Bone marrow (tissue), 2 donors: ENCODE measurements around the gene TLR3.
A peak's percentile ranks its signal among the peaks of the same experiment; 100 is the strongest.
"Not testable (repeated sequence)": the region's sequence is repeated elsewhere in the genome, so short reads cannot be mapped to it uniquely, and the experiment has no call there.

Source experiments
- DNase-seq, 2 donors: peaks; one replicate each; lab custom pipeline; 2025; lab: John Stamatoyannopoulos, UW

TLR3 gene

DNA sequence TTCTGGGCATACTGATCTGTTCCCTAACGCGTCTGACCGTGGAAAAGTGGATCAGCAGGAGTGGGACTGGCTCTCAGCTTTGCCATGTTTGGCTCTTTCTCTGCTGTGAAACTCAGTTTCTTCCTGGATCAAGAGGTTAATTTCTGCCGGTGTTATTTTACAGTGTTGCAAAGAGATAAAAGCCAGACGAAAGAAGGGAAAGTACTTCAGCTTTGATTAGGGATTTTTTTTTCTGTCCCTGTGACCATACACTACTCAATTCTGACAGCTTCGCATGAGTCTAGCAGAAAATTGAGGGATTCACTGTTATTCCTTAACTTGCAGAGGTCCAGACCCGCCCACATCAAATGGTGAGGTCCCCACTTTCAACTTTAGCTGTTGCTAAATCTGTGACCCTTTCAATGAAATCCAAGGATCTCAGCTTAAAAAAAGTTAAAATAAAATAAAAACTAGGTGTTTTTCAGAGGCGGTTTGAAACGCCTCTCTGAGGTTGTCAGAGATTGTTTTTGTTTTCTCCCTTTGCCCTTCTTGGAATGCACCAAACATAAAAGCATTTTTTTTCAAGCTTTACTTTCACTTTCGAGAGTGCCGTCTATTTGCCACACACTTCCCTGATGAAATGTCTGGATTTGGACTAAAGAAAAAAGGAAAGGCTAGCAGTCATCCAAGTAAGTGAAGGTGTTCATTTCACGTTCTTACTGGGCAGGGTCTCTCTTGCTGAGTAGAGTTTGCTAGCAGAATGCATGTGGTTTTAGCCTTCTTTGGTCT, at the start of gene TLR3:
Gene TLR3 (plus strand): TSS at position 576 of the 768 bp plus-strand sequence. CDS start 7,464 bp downstream, outside the sequence.
- DNase-seq = peak in 1 of 2 donors; percentile 37

DNA sequence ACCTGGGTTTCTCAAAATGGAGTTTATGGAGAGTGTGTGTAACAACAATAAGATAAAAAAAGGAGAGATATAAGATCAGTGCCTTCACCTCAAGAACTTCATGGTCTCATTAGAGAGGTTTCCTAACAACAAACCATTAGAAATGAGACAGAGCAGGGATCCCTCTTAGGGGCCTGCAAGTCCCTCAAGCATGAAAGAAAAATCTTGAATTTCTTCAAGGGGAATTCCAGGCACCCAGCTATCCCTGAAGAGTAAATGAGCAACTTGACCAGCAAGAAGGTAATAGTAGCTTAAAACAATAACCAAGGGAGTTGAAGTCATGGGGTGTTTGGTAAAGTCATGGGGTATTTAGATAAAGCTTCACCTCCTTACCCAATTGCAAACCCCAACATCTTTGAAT, 49.7 kb upstream of the TLR3 start:
- DNase-seq = no peak

DNA sequence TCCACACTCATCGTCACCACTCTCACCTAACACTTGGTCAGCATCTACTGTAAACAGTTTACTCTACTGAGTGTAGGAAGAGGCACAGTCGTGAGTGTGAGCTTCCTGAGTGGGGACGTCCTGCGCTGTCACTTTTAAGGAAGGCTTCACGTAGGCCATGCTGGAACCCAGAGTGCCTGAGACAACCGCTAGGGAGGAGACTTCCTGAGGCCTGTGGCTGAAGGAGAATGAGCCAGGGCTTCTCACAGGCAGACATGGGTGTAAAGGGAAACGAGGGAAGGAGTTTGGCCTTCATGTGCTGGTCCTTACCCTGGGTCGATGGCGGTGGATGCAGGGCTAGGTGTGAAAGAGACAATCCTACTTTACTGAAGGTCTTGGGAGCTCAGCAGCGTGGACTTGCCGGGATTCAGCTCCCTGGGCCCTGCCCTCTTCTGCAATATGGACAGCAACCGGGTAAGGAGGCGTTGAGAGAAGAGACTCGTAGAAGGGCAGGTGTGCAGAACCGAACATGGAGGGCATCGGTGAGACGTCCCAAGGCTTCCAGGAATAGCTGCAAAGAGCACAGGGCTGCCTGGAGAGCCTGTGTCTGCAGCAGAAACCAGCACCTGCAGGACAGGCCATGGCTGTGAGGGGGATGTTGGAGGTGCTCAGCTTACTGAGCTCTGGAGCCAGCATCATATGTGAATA, 48.7 kb upstream of the TLR3 start:
- no peak for DNase-seq

DNA sequence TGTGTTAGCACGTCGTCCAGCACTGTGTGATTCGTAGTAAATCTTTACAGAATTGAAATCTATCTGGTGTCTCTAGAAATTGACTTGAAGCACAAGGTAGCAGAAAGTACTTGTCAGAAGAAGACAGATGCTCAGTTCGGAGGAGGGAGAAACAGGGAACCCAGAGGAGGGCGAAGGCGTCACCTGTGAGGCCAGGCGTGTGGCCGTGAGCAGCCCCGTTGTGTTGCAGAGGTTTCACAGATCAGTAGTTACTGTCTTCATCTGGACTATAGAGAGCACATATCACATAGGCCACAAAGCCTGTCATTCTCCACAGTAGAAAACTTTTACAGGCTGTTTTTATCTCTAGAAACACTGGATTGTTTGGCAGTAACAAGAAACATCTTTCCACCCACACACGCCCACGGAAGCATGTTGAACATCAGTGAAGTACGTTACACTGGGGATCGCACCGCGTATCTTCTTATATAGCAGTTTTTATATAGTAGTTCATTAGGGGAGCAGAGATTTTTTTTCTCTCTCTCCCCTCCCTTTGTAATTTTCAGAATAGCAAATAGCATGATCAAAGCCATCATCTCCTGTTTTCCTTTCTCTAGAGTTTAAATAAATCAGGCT, 48.1 kb upstream of the TLR3 start:
- DNase-seq = no peak

DNA sequence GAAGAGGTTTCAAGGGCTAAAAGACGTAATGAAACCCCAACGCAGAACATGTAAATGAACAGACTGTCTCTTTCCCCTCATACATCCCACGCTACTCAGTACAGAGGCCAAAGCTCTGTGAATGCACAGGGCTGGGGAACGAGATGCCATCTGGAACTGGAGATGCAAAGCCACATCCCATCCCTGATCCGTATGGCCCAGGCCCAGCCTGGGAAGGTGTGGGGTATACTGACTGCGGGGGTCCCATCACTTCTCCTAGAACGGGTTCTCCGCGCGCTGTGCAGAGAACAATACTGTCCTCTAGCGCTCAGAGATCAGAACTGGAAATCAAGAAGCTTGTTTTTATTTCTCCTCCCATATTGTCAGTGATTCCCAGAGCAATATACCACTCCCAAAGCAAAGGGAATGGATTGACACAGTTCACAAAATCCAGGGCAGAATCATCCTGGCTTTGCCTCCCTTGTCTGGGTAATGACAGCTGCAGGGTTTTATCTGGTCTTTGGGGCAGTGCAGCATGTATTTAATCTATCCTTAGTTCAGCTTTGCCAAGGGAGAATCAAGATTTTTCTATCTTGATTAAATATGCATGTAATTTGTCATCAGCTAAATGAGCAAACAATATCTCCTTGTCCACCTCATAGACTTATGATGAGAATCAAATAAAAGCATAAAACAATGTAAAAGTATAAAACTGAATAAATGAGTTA, 47.3 kb upstream of the TLR3 start:
- DNase-seq = no peak

DNA sequence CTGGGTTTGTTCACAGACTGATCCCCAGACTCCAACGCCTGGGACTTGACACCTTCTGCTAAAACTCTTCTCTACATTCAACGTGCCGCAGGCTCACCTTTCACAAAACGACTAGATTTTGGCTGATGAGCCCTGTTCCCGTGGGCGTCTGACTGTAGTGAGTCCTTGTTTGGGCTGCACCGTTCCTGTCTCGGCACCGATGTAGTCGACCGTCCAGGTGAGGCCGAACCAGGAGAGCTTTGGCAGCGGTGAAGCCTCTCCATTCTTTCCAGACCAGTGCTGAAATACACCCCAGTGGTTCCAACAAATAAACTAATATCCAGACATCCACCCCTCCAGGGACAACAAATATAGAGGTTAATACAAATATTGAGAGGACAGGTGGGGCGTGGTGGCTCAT, 45.0 kb upstream of the TLR3 start:
- no peak for DNase-seq

DNA sequence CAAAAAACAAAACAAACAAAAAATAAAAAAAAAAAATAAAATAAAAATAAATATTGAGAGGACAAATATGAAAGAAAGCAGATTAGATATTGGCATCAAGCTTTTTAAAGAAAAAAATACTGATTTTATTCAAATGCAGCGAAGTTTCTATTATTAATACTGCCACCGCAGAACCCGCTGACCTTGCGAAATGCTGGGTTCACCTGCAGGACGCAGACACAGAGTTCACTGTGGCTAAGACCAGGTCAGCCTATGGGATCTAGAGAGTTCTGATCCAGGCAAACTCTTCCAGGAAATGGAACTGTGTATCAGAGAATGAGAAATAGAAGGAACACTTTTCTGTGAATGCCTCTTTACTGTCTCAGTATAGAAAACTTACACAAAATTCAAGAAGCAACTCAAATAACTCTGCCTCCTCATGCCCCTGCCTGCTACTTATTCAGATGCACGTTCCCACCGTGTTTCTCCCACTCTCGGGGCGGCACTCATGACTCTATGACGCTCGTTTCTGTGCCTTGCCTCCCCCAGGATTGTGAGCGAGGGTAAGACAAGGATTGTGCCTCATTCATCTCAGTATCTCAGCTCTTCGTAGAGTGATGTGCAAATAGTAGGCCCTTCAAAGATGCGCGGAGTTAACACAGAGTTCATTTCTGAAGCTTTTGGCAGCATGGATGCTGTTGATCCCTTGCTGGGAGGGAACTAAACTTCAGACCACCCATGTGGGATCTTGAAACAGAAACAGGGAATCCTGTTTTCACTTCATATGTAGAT, 44.1 kb upstream of the TLR3 start:
- no peak for DNase-seq

DNA sequence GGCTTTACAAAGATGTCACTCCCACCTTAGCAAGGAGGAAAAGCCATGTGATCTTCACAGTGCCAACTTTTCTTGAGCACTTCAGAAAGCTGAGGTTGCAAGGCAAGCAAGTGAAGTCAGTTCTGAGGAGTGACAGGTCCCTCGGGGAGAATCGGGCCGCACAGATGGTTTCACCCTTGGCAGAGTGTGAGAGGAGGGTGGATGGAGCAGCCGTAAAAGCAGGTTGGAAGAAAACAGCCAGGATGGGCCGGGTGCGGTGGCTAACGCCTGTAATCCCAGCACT, 43.6 kb upstream of the TLR3 start:
- DNase-seq = no peak

DNA sequence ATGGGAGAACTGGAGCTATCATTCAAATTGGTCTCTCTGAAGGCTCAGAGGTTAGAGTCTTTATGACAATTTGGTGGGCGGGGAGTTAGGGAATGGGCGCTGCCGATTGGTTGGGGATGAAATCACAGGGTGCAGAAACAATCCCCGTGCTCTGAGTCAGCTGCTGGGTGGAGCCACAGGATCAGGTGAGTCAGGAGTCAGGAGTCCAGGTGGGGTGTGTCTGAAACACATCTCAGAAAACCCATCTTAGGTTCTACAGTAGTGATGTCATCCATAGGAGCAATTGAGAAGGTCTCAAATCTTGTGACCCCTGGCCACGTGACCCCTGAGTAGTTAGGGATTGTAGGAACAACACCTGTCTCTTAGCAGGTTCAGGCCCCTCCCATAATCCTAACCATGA, 41.6 kb upstream of the TLR3 start:
- no peak for DNase-seq

DNA sequence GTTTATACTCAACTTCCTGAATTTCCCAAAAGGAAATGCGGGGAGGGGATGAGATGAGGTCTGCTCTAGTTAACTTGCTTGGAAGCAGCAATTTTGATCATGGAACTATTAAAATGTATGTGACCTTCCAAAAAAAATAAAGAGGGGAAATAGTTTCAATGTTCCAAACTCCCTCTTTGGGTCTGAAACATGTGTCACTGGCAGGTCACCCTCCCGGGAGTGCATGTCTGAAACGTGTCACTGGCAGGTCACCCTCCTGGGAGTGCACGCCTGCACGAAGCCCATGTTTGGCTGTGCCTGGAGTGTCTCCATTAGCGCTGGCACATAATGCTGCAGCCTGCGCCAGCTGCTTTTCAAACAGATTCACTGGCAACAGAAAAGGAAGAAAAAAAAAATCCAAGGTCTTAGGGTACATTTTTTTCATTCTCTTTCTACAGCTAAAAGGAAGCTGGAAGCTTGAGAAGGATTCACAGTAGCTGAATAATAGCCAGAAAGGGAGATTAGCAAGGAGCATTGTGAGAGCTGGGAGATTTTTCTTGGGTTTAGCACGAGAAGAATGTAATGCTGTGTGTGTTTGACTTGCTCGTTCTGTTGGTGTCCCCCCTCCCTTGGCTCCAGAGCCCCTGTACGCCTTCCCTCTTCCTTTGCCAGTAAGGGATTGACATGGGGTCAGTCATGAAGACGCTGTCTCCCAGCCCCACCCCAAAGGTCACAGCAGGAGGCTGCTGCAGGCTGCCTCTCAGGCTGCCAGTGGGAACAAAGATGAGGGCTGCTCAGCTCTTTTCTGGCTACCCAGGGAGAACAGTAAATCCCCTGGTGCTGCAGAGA, 39.2 kb upstream of the TLR3 start:
- DNase-seq = no peak

DNA sequence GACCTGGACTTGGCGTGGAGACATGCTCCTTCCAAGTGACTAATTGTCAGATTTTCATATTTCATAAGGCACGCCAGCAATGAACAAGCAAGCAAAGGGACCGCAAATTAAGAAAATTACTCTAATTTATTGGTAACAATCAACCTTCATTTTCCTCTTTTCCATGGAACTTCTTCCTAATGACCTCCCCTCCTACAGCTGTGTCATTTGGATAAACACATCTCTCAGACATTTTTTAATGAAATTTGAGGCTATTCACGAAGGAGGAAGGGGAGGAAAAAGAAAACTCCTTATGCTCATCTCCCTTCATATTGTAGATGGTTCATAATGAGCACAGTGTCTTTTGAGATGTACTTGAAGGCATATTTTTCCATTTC, 38.6 kb upstream of the TLR3 start:
- no peak for DNase-seq

DNA sequence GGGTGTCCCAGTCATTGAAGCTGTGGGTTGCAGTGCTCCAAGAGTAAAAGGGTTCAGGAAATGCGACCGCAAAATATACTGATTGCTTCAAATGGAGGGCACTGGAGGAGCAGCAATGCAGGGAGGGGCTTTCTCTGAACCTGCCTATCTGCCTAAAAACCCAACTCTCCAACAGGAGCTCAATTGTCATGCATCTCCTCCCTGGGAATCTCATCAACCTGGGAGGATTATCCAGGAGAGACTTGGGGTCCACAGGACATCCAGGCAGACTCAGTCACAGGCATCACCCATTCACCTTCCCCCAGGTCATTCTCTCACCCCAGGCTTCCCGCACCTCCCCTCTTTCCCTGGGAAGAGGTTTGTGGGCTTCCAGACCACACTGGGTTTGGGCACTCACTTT, 38.2 kb upstream of the TLR3 start:
- no peak for DNase-seq

DNA sequence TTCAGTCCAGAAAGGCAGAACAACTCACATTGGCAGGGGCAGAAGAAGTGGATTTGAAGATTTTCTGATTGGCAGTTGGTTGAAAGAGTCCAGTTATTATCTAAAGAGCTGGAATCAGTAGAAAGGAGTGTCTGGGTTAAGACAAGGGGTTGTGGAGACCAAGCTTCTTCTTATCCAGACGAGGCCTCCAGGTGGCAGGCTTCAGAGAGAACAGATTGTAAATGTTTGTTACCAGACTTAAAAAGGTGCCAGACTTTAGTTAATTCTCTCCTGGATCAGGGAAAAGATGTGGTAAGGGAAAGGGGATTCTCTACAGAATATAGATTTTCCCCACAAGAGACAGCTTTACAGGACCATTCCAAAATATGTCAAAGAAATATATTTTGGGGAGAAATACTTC, 36.7 kb upstream of the TLR3 start:
- no peak for DNase-seq

DNA sequence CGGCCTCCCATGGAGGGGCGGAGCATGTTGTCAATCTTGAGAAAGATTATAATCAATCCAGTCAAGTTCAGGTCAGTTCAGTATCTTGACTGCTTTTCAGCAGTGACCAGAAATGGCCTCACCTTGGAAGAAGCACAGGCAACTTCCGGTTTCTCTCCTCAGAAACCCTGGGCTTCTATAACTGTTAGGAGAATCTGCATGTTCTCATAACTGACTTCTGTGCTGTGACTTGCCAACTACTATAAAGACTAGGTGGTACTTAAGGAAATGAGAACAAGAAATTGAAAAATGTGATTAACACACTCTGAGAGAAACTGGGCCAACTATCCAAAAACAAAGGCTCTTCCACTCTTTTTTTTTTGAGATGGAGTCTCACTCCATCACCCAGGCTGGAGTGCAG, 35.9 kb upstream of the TLR3 start:
- no peak for DNase-seq

DNA sequence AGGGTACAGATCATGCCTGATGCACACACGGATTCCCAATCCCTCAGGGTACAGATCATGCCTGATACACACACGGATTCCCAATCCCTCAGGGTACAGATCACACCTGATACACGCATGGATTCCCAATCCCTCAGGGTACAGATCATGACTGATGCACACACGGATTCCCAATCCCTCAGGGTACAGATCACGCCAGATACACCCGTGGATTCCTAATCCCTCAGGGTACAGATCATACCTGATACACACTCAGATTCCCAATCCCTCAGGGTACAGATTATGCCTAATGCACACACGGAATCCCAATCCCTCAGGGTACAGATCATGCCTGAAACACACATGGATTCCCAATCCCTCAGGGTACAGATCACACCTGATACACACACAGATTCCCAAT, 34.3 kb upstream of the TLR3 start:
- DNase-seq = not testable (repeated sequence)

DNA sequence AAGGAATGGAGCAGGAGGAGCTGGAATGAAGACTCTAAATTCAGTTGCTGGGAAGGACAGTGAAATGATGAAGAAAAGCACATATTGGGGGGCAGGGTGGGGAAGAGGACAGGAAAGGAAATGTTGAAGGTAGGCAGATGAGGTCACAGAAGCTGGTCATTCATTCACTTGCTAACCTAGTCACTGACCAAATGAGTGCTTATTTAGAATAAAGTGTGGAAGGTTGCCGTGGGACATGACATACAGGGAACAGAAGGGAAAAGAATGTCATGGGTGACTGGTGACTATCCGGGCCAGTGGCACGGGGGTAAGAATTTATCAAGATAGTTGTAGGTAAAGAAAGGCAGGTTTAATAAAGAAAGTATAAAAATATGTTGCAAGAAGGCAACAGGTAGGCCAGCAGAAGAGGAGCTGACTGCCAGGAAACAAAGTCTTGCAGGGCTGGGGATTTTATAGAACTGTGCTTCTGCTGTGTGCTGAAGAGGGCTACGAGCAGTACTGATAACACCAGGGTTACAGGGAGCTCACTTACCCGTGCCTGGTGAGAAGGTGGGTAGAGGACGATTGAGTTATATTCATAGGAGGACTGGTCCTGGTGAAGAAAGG, 31.9 kb upstream of the TLR3 start:
- DNase-seq = no peak

DNA sequence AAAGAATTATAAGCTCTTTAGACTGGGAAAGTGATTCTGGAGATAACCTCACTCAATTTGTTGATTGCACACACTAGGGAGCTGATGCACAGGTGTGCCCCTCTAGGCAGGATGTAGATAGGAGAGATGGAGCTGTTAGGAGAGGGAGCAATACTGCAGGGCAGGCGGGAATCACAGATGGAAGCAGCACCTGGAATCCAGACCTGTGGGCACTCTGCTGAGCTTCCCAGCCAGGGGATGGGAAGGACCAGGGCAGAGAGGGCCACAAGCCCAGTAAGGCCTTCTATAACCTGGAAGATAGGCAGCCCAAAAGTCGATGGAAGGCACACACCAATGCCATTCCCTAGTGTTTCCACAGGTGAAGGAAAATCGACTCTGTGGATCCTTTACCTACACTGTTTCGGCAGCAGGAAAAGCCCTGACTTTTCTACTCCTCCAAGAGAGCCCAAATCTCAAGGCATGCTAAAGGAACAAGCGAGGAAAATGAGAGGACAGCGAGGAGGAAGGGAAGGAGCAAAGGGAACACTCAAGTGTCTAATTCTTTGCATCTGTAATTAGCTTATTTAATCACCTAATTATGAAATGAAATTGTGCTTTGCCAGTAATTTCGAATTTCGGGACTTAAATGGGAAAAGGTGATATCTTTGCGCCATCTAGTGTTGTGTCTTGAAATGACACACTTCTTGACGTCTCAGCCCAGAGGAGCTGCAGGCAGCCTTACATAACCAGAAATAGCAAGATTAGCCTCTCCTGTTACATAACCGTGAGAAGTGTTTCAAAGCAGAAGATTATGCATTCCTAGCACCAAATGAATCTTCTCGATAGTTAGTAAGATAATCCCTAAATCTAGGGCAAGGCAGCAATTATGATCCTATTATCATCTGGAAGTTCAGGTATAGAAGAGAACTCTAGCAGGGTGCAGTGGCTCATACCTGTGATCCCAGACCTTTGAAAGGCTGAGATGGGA, 31.0 kb upstream of the TLR3 start:
- peak in 1 of 2 donors; percentile 54 for DNase-seq

DNA sequence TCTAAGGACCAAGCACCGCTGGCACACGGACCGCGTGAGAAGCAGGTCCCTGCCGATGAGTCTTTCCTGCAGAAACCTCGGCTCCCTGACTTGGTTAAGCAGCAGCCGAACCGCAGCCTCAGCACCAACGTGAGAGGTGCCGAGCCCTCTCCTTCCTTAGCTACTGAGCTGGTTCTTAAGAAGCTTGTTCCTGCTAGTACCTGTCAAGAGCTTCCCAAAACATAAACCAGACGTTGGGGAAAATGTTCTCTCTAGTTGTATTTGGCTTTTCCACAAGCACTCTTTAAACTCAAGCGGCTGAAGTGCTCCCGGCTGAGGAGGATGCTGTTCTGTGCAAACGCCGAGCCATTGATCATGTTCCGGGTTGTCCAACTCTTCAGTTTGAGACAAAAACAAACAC, 29.3 kb upstream of the TLR3 start:
- DNase-seq = no peak

DNA sequence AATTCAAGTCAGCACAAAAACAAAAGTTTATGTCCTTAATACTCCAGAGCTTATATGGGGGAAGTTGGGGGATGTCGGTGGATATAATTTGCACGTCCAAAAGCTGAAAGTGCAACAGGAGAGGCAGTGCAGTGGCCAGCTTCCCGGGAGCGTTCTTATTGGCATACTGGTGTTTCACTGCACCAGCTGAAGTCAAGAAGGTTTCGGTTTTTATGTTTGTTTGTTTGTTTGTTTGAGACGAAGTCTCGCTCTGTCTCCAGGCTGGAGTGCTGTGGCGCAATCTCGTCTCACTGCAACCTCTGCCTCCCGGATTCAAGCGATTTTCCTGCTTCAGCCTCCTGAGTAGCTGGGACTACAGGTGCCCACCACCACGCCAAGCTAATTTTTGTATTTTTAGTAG, 28.6 kb upstream of the TLR3 start:
- DNase-seq = no peak

DNA sequence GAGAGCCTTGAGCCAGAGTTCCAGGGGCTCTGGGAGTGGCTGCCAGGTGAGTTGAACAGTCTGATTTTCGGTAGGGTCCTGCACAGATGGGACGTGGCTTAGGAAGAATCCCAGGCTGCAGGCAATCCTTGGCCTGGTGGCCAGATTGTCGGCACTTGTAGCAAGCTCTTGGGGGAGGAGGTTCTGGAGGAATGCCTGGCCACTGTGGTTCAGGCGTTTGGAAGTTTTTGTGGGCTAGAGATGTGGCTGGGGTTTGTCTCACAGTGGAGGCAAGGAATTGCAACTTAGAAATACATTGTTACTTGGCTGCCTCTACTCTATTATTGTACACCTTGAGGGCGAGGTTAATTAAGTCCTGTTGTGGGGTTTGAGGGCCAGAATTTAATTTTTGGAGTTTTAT, 21.5 kb upstream of the TLR3 start:
- DNase-seq = not testable (repeated sequence)
